Gastroesophageal sphincter (tissue), 4 donors: ENCODE measurements around the gene ERP44. TPM values are rescaled to one million over a fixed set of nuclear protein-coding genes. Genes with fewer than 3 reads are reported as not detected.

ENCODE experiments used
- ATAC-seq: fragments of 150-250 bp; one replicate; pipeline ENCODE4 v1.9.1; 2016; ENCODE audit warnings: mild to moderate bottlenecking, moderate library complexity
- H3K27ac ChIP-seq, 4 donors: fragments of 200-600 bp; sonication (generic) in 3 of 4; 1 replicate in 3 of 4; 2 replicates in 1 of 4; pipeline ENCODE4 v1.5.1; 2016 to 2019
- H3K27me3 ChIP-seq: fragments of 200-600 bp; sonication (generic); one replicate; pipeline ENCODE4 v1.5.1; 2019
- H3K36me3 ChIP-seq, 2 donors: fragments of 200-600 bp; sonication (generic); one replicate each; pipeline ENCODE4 v1.5.1; 2019; ENCODE audit warnings: control low read depth in 1 of 2
- H3K4me1 ChIP-seq, 3 donors: fragments of 200-600 bp; sonication (generic); 1 replicate in 2 of 3; 2 replicates in 1 of 3; pipeline ENCODE4 v1.5.1; 2016 to 2019; ENCODE audit warnings: control low read depth in 2 of 3
- H3K4me3 ChIP-seq, 2 donors: fragments of 200-600 bp; sonication (generic); one replicate each; pipeline ENCODE4 v1.5.1; 2019; ENCODE audit warnings: mild to moderate bottlenecking in 1 of 2, moderate library complexity in 1 of 2
- H3K9me3 ChIP-seq, 3 donors: fragments of 200-600 bp; sonication (generic); one replicate each; pipeline ENCODE4 v1.5.1; 2017 to 2019; ENCODE audit warnings: control low read depth in 2 of 3
- EP300 ChIP-seq: sonication (generic); formaldehyde crosslinking; IDR thresholded peaks from one replicate; pipeline ENCODE4 v1.6.1; 2017; ENCODE audit warnings: antibody characterized with exemption, mild to moderate bottlenecking
- POLR2A ChIP-seq, 2 donors: fragments of 450-650 bp; IDR thresholded peaks; one replicate each; pipeline ENCODE4 v1.6.1; 2017; ENCODE audit warnings: antibody characterized with exemption in 2 of 2, mild to moderate bottlenecking in 2 of 2, moderate library complexity in 1 of 2
- POLR2AphosphoS5 ChIP-seq: sonication (generic); formaldehyde crosslinking; IDR thresholded peaks from one replicate; pipeline ENCODE4 v1.6.1; 2017; ENCODE audit warnings: antibody characterized with exemption
- WGBS, 2 donors: methylation state at CpG; one replicate each; pipeline ENCODE4 v1.1.5; 2018; ENCODE audit warnings: low coverage in 1 of 2; 5-methylcytosine and 5-hydroxymethylcytosine counted together
- total RNA-seq, 4 donors: library from RNA; depleted of rRNA; stranded (reverse); fragments of >200 nt; gene quantifications; one replicate each; pipeline ENCODE4 v1.1.0, GENCODE V29; 2016
- TF ChIP-seq, protein P1 (sequence below), 4 experiments: fragments of 200-600 bp in 2 of 4; fragments of 450-650 bp in 2 of 4; sonication (generic) in 1 of 4; IDR thresholded peaks; one replicate each; pipeline ENCODE4 v1.5.1; 2017 to 2019; ENCODE audit warnings: antibody characterized with exemption in 4 of 4, mild to moderate bottlenecking in 2 of 4, moderate library complexity in 2 of 4

ERP44 gene
- total RNA-seq, 4 donors from 2014 or later = 13.7 to 19.2 (median 13.8) TPM

DNA sequence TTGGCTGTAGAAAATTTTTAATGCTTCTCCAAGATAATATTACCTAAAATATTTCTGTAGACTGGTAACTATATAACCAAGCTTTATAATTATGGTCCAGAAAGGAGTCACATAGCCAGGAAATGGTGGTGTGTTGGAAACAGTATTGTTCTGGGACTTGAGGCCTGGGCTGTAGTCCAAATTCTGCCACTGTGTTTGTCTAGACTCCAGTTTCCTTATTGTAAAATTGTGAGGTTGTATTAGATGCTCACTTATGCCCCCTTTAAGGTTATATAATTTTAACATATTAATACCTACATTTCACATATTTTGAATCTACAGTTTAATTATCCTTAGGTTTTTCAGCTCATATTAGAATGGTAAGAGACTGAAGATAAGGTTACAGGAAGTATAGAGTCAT, 149.9 kb downstream of the ERP44 start:
- no peak overlapping the region for H3K4me3 ChIP-seq
- no peaks in the 10 kb centered on the region for H3K9me3 ChIP-seq
- ATAC-seq = no peak
- no peak overlapping the region for H3K27ac ChIP-seq
- no peak for TF ChIP-seq POLR2AphosphoS5
- TF ChIP-seq, protein P1, sequence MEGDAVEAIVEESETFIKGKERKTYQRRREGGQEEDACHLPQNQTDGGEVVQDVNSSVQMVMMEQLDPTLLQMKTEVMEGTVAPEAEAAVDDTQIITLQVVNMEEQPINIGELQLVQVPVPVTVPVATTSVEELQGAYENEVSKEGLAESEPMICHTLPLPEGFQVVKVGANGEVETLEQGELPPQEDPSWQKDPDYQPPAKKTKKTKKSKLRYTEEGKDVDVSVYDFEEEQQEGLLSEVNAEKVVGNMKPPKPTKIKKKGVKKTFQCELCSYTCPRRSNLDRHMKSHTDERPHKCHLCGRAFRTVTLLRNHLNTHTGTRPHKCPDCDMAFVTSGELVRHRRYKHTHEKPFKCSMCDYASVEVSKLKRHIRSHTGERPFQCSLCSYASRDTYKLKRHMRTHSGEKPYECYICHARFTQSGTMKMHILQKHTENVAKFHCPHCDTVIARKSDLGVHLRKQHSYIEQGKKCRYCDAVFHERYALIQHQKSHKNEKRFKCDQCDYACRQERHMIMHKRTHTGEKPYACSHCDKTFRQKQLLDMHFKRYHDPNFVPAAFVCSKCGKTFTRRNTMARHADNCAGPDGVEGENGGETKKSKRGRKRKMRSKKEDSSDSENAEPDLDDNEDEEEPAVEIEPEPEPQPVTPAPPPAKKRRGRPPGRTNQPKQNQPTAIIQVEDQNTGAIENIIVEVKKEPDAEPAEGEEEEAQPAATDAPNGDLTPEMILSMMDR (IDR thresholded peaks at IDR 0.05) = no peak
- TF ChIP-seq EP300 = no peak
- no peak for TF ChIP-seq POLR2A (IDR thresholded peaks at IDR 0.05)
- H3K4me1 ChIP-seq = peaks cover 0 to 8% (median 0%) of the 10 kb centered on the region in 3 donors
- no peaks in the 10 kb centered on the region for H3K27me3 ChIP-seq
- peaks cover 3 to 27% of the 10 kb centered on the region in 2 donors for H3K36me3 ChIP-seq

DNA sequence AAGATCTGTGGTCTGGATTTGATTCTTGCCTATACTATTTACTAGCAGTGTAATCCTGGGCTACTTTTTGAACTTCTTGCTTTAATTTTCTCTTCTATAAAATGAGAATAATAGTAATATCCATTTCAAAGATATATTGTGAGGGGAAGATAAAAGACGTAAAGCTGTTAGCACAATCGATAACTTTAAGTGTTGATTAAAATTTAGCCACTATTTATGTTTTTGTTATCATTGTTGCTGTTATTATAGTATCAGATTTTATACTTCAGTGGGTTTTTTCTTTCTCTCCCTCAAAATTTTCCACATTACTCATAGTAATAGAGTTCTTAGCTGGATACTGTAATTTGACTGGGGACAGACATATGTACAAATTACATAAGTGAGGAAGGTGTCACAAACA, 150.3 kb downstream of the ERP44 start:
- WGBS, 2 donors = 89 to 94% methylated on average over 2 of the region's 2 CpGs
- no peak overlapping the region for H3K4me3 ChIP-seq
- TF ChIP-seq, protein P1 (IDR thresholded peaks at IDR 0.05) = no peak
- TF ChIP-seq POLR2AphosphoS5 = no peak
- TF ChIP-seq EP300 = no peak
- TF ChIP-seq POLR2A (IDR thresholded peaks at IDR 0.05) = no peak
- no peaks in the 10 kb centered on the region for H3K9me3 ChIP-seq
- H3K27ac ChIP-seq = no peak overlapping the region
- H3K36me3 ChIP-seq = peaks cover 3 to 26% of the 10 kb centered on the region in 2 donors
- no peak for ATAC-seq
- H3K27me3 ChIP-seq = no peaks in the 10 kb centered on the region
- peaks cover 0 to 8% (median 0%) of the 10 kb centered on the region in 3 donors for H3K4me1 ChIP-seq

DNA sequence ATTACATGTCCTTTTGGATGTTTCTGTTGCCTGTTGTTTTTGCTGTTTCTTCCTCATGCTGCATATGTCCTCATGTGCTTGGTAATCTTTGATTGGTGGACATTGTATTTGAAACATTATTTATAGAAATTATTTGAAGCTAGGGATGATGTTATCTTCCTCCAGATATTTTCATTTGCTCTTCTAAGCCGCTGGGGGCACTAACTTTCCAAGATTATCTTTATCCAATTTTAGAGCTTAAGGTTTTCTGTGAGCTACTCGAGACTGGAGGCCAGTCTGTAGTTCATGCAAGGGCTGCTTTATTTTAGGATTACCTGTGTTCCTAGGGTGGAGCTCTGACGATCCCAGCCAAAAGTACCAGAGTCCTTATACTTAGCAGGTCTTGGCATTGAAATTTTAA, 151.4 kb downstream of the ERP44 start:
- no peaks in the 10 kb centered on the region for H3K27me3 ChIP-seq
- H3K4me3 ChIP-seq = no peak overlapping the region
- TF ChIP-seq POLR2A (IDR thresholded peaks at IDR 0.05) (no peak), EP300 (no peak), POLR2AphosphoS5 (no peak)
- TF ChIP-seq, protein P1 (IDR thresholded peaks at IDR 0.05) = no peak
- H3K4me1 ChIP-seq = peaks cover 0 to 8% (median 0%) of the 10 kb centered on the region in 3 donors
- H3K9me3 ChIP-seq = no peaks in the 10 kb centered on the region
- H3K36me3 ChIP-seq = peaks cover 3 to 21% of the 10 kb centered on the region in 2 donors
- no peak overlapping the region for H3K27ac ChIP-seq
- WGBS, 2 donors = 61% methylated on average over 3 of the region's 3 CpGs; no CpG with 5 or more reads in 1 of the 2 donors
- no peak for ATAC-seq

DNA sequence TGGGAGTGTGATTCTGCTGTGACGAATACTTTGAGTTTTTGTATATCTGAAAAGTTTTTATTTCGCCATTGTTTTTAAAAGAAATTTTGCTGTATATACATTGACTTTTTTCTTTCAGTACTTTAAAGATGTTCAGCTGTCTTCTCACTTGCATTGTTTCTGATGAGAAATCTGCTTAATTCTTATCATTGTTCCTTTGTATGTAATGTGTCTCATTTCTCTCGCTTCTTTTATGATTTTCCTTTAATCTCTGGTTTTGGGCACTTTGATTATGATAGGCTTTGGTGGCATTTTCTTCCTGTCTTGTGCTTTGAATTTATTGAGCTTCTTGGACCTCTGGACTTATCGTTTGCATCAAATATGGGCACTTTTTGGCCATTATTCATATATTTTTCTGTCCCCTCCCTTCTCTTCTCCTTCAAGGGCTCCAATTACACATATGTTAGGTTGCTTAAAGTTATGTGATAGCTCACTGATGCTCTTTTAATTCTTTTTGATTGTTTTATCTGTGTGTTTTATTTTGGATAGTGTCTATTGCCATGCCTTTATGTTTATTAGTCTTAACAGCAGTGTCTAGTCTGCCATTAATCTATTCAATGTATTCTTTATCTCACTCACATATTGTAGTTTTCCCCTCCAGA, 161.7 kb downstream of the ERP44 start:
- whole genome bisulfite sequencing, 2 donors = 93 to 95% methylated on average over 4 of the region's 4 CpGs

More for the DNA sequence above, 161.7 kb downstream of the ERP44 start:
- H3K27me3 ChIP-seq = no peaks in the 10 kb centered on the region
- no peak for ATAC-seq
- no peaks in the 10 kb centered on the region for H3K36me3 ChIP-seq
- no peak overlapping the region for H3K27ac ChIP-seq
- no peak overlapping the region for H3K4me3 ChIP-seq
- TF ChIP-seq EP300 (no peak), POLR2AphosphoS5 (no peak), POLR2A (IDR thresholded peaks at IDR 0.05) (no peak)
- TF ChIP-seq, protein P1 (IDR thresholded peaks at IDR 0.05) = no peak
- H3K4me1 ChIP-seq = peaks cover 0 to 7% (median 0%) of the 10 kb centered on the region in 3 donors
- H3K9me3 ChIP-seq = peaks cover 0 to 6% (median 0%) of the 10 kb centered on the region in 3 donors
